ENCODE data around the gene PIH1D2. TPM values are rescaled to one million over a fixed set of nuclear protein-coding genes. Genes with fewer than 3 reads are reported as not detected.

The PIH1D2 gene
- total and polyA plus RNA-seq, 2 donors (not counting 1 experiment from before 2014, with no cell fraction given) = 1.5 to 1.9 TPM

GRCh38 chr11:112025707-112026106 lies 48.1 kb downstream of the PIH1D2 start:
- Histone ChIP-seq H3K9ac (ENCODE audit: insufficient read depth, low read length) (peak overlapping the region; percentile 76), H3K36me3 (ENCODE audit: control insufficient read depth, insufficient read depth, low read length) (peaks cover 4% of the 10 kb centered on the region), H3K4me3 (replicated peaks in 1 of 4; ENCODE audit: control extremely low read depth in 1 of 4, insufficient read depth in 1 of 4, low read depth in 3 of 4, low read length in 4 of 4) (peak overlapping the region; percentile 75 to 91 (median 83)), H3K9me3 (ENCODE audit: control insufficient read depth, insufficient read depth, low read depth, low read length) (no peaks in the 10 kb centered on the region), H3K27ac (ENCODE audit: insufficient read depth, low read length) (peak overlapping the region; percentile 79), H2AFZ (ENCODE audit: low read length) (peak overlapping the region; percentile 96), H3K27me3 (ENCODE audit: control insufficient read depth, insufficient read depth, low read length) (no peaks in the 10 kb centered on the region), H4K20me1 (ENCODE audit: control insufficient read depth, extremely low read depth, insufficient read depth, low read length) (no peaks in the 10 kb centered on the region), H3K4me2 (ENCODE audit: extremely low read depth, insufficient read depth, low read length) (peak overlapping the region; percentile 96), H3K79me2 (ENCODE audit: control insufficient read depth, insufficient read depth, low read length) (peaks cover 7% of the 10 kb centered on the region), H3K4me1 (ENCODE audit: control insufficient read depth, extremely low read depth, insufficient read depth, low read length) (no peaks in the 10 kb centered on the region)
- no peak for TF ChIP-seq CTCF (conservative IDR thresholded peaks at IDR 0.05 in 1 of 2, IDR thresholded peaks at IDR 0.05 in 1 of 2; ENCODE audit: low read depth in 1 of 2, low read length in 2 of 2)
- TF ChIP-seq EZH2 (IDR thresholded peaks at IDR 0.05; ENCODE audit: low read length, missing control alignments) = no peak
- DNase-seq (ENCODE audit: low read depth in 2 of 2) = peak; percentile 19 to 35

- no peaks in the 10 kb centered on the region for H3K4me1 ChIP-seq (ENCODE audit: control insufficient read depth, extremely low read depth, insufficient read depth, low read length)
- H3K9me3 ChIP-seq (ENCODE audit: control insufficient read depth, insufficient read depth, low read depth, low read length) = no peaks in the 10 kb centered on the region
- peak within 1 kb of the TSS; percentile 75 to 91 (median 83) for H3K4me3 ChIP-seq (replicated peaks in 1 of 4; ENCODE audit: control extremely low read depth in 1 of 4, insufficient read depth in 1 of 4, low read depth in 3 of 4, low read length in 4 of 4)
- H3K27ac ChIP-seq (ENCODE audit: insufficient read depth, low read length) = peak within 1 kb of the TSS; percentile 79
- H4K20me1 ChIP-seq (ENCODE audit: control insufficient read depth, extremely low read depth, insufficient read depth, low read length) = no peaks in the 10 kb centered on the region
- H3K27me3 ChIP-seq (ENCODE audit: control insufficient read depth, insufficient read depth, low read length) = no peaks in the 10 kb centered on the region
- DNase-seq (ENCODE audit: low read depth in 2 of 2) = peak; percentile 85 to 86
- peaks cover 7% of the 10 kb centered on the region for H3K79me2 ChIP-seq (ENCODE audit: control insufficient read depth, insufficient read depth, low read length)
- H2AFZ ChIP-seq (ENCODE audit: low read length) = peak within 1 kb of the TSS; percentile 96
- H3K4me2 ChIP-seq (ENCODE audit: extremely low read depth, insufficient read depth, low read length) = peak within 1 kb of the TSS; percentile 96
- no peak for TF ChIP-seq CTCF (conservative IDR thresholded peaks at IDR 0.05 in 1 of 2, IDR thresholded peaks at IDR 0.05 in 1 of 2; ENCODE audit: low read depth in 1 of 2, low read length in 2 of 2)
- no peak for TF ChIP-seq EZH2 (IDR thresholded peaks at IDR 0.05; ENCODE audit: low read length, missing control alignments)
- peak within 1 kb of the TSS; percentile 76 for H3K9ac ChIP-seq (ENCODE audit: insufficient read depth, low read length)
- peaks cover 1% of the 10 kb centered on the region for H3K36me3 ChIP-seq (ENCODE audit: control insufficient read depth, insufficient read depth, low read length)
These were observed 48.8 kb downstream of the PIH1D2 start, which contains the start of gene DLAT for GRCh38 chr11:112024773-112025678. DLAT (plus strand) TSS chr11:112025408; CDS start chr11:112025473, 65 bp downstream.

- Histone ChIP-seq H3K27me3 (ENCODE audit: control insufficient read depth, insufficient read depth, low read length) (no peaks in the 10 kb centered on the region), H3K9me3 (ENCODE audit: control insufficient read depth, insufficient read depth, low read depth, low read length) (no peaks in the 10 kb centered on the region), H4K20me1 (ENCODE audit: control insufficient read depth, extremely low read depth, insufficient read depth, low read length) (no peaks in the 10 kb centered on the region), H3K4me2 (ENCODE audit: extremely low read depth, insufficient read depth, low read length) (peak overlapping the region; percentile 96), H3K9ac (ENCODE audit: insufficient read depth, low read length) (no peak overlapping the region), H2AFZ (ENCODE audit: low read length) (peak overlapping the region; percentile 96), H3K4me3 (replicated peaks in 1 of 4; ENCODE audit: control extremely low read depth in 1 of 4, insufficient read depth in 1 of 4, low read depth in 3 of 4, low read length in 4 of 4) (peak overlapping the region; percentile 75 to 91 (median 83)), H3K27ac (ENCODE audit: insufficient read depth, low read length) (no peak overlapping the region), H3K79me2 (ENCODE audit: control insufficient read depth, insufficient read depth, low read length) (peaks cover 7% of the 10 kb centered on the region), H3K36me3 (ENCODE audit: control insufficient read depth, insufficient read depth, low read length) (no peaks in the 10 kb centered on the region), H3K4me1 (ENCODE audit: control insufficient read depth, extremely low read depth, insufficient read depth, low read length) (no peaks in the 10 kb centered on the region)
- no peak for DNase-seq (ENCODE audit: low read depth in 2 of 2)
- no peak for TF ChIP-seq EZH2 (IDR thresholded peaks at IDR 0.05; ENCODE audit: low read length, missing control alignments)
- TF ChIP-seq CTCF (conservative IDR thresholded peaks at IDR 0.05 in 1 of 2, IDR thresholded peaks at IDR 0.05 in 1 of 2; ENCODE audit: low read depth in 1 of 2, low read length in 2 of 2) = no peak
These were observed 49.5 kb downstream of the PIH1D2 start for GRCh38 chr11:112024178-112024772.
